GM18873 (cell line): Measurements from ENCODE around the gene USP8.
"Not testable (repeated sequence)": the region's sequence is repeated elsewhere in the genome, so short reads cannot be mapped to it uniquely, and the experiment has no call there.

Experiments used
- ATAC-seq: cut with Tn5 transposase; IDR thresholded peaks from one replicate; pipeline ENCODE4 v1.9.1; 2021; ENCODE audit warnings: mild to moderate bottlenecking, moderate library complexity, moderate number of reproducible peaks; ENCODE audit not compliant: unreplicated experiment, low FRiP score

Gene USP8

GRCh38 chr15:50424066-50424890 is at the start of gene USP8:
Gene USP8, plus strand, starts transcription at chr15:50424405. Its CDS starts 14,669 bp downstream, at chr15:50439074.
- peak; percentile 88 for ATAC-seq

DNA sequence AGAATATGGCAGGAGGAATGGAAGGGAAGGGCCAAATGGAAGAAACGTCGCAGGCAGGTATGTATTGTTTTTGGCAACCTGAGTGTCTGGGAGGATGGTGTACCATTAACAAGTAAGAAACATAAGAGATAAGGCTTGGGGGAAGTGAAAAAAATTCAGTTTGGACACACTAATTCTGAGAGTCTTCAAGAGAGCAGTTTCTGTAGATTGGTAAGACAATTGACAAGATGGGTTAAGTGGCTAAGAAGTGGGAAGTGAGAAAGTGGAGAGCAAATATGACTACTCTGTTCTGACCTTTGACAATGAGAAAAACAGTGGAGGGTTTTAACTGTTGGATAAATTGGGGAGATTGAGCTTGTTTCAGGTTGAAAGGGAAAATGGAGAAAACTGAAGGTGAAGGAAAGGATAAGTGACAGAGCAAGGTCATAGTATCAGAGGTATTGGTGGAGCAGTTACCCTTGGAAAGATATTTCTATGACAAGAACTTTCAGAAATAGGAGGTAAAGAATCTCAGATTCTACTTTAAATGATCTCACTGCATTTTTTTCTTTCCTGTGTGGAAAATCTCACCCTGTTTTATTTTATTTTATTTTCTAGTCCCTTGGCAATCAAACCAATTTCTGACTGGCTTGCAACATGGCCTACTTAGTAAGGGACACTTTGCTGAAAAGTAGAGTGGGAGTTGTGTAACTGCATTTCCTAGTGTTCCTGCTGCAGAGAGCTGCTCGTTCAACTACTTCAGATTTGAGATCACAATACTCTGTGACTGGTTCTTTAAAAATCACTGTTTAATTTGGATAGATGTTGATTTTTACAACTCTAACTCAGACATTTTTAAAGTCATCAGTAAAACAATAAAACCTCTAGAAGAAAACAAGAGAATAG is 46.1 kb upstream of the USP8 start:
- ATAC-seq: peak; percentile 97

GRCh38 chr15:50378776-50379175 is 45.4 kb upstream of the USP8 start:
- ATAC-seq: no peak

- not testable (repeated sequence) for ATAC-seq
Observed at GRCh38 chr15:50379413-50379812, 44.8 kb upstream of the USP8 start.

DNA sequence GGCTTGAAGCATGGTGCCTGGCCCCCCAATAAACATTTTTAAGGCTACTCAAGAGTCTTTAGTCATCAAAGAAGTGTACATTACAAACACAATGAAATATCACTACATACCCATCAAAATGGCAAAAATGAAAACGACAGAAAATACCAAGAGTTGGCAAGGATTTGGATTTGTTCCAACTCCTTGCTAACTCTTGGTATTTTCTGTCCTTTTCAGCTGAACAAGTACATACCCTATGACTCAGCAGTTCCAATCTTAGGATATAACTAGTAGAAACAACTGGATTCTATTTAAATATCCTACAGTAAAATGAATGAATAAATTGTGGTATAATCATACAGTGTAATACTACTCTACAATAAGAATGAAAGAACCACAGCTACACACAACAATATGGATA is 44.1 kb upstream of the USP8 start:
- no peak for ATAC-seq

GRCh38 chr15:50381438-50381837 is 42.8 kb upstream of the USP8 start:
- ATAC-seq: no peak

- not testable (repeated sequence) for ATAC-seq
Observed at GRCh38 chr15:50382408-50382807, 41.8 kb upstream of the USP8 start.

GRCh38 chr15:50390554-50391264 is 33.5 kb upstream of the USP8 start:
- ATAC-seq: no peak

DNA sequence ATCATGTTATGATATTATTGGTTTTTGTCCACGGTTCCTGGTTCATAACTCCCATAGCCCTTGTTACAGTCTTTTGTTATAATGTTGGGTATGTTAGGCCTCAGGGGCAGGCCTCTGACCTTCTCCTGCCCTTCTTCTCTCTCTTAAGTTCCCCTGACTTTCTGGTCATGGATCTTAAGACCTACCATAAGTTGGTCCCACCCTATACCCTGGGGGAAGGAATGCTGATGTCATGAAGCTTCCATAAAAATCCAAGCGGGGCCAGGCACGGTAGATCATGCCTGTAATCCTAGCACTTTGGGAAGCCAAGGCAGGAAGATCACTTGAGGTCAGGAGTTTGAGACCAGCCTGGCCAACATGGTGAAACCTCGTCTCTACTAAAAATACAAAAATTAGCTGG is 32.6 kb upstream of the USP8 start:
- not testable (repeated sequence) for ATAC-seq

- no peak for ATAC-seq
Observed at GRCh38 chr15:50411870-50412269, 12.3 kb upstream of the USP8 start.

- no peak for ATAC-seq
Observed at GRCh38 chr15:50414624-50415023, 9.6 kb upstream of the USP8 start.

DNA sequence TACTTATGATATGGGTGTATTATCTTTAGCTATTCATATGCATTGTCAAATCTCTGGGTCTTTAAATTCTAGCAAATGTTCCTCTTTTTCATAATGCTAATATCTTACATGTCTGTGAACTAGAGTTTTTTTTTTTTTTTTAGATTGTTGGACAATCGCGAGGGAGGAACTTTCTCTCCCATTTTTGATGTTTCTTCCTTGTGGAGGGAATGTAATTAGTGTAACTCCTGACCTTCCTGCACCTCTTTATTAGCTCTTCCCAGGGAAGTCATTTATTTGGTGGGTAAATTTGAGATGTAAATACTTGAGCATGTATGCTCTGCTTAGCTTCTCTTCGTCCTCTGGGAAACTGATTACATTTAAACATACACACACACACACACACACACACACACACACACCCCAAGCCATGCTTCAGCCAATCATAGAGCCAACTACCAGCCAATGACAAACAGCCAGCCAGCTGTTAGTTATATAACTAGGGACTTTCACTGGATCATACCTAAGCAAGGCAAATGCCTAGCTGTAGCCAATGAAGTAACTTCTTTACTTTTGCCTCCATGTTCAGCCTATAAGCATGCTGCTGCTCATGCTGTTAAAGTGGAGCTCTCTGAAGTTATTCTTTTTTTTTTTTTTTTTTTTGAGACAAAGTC is 8.3 kb upstream of the USP8 start:
- ATAC-seq: no peak

DNA sequence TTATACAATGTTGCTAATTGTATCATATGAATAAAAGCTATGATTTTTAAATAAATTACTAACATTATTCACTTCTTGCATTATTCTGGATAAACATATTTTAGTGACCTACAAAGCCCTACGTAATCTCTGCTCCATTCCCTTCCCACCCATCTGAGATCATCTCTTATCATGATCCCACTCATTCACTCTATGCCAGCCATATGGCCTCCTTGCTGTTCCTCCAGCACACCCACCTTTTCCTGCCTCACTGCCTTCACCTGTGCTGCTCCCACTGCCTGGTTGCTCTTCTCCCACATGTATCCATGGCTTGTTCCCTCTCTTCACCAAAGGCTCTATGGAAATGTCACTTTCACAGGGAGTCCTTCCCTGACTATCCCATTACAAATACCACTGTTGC is 7.3 kb upstream of the USP8 start:
- ATAC-seq: no peak

DNA sequence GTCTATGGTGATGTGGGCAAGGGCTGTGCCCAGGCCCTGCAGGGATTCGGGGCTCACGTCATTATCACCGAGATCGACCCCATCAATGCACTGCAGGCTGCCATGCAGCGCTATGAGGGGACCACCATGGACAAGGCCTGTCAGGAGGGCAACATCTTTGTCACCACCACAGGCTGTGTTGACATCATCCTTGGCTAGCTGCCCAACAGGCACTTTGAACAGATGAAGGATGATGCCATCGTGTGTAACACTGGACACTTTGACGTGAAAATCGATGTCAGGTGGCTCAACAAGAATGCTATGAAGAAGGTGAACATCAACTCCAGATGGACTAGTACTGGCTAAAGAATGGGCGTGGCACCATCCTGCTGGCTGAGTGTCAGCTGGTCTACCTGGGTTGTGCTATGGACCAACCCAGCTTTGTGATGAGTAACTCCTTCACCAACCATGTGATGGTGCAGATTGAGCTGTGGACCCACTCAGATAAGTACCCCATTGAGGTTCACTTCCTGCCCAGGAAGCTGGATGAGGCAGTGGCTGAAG is 6.1 kb upstream of the USP8 start:
- ATAC-seq: no peak

DNA sequence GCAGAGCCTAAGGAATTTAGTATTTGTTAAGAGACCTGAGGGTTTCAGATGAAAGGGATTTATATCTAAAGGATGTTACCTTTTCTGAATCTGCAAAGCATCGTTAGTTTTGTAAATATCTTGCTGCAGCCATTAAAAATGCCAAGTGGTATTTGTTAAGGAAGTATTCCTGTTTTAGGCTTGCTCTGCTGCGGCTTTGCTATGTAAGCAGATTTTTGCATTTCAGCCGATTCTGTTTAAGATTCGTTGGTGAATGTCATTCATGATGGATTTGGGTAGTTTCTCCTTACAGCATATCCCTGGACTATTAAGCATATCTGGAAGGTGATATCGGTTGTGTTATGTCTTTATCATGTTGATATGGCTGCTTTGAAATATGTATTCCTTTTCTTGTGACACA is 1.0 kb downstream of the USP8 start:
- ATAC-seq: no peak

DNA sequence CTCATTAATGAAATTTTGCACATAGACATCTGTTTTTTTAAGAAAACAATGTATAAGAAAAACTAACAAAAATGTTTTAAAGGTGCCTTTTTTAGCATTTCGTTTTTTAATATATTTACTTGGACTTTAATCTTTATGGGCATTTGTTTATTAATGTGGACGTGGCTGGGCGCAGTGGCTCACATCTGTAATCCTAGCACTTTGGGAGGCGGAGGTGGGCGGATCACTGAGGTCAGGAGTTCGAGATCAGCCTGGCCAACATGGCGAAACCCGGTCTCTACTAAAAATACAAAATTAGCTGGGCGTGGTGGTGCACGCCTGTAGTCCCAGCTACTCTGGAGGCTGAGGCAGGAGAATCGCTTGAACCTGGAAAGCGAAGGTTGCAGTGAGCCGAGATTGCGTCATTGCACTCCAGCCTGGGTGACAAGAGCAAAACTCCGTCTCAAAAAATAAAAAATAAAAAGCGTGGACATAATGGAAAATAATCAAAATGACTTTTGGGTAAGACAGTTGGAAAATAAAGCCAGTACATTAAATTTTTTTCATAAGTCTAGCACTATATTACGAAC is 1.6 kb downstream of the USP8 start:
- ATAC-seq: not testable (repeated sequence)

DNA sequence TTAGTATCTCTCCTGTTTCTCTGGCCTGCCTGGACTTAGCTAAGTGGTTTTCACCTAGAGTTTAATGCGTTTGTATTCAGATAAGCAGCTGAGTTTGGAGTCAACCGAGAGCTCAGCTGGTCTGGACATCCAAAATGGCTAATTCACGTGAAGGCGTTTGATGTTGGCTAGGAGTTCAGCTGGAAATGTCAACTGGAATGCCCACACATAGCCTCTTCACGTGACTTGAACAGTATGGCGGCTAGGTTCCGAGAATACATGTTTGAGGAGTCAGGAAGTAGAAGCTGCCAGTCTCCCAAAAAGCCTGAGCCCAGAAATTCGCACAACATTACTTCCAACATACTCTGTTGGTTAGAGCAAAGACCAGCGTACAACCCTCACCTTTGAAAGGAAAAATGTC is 2.2 kb downstream of the USP8 start:
- no peak for ATAC-seq

DNA sequence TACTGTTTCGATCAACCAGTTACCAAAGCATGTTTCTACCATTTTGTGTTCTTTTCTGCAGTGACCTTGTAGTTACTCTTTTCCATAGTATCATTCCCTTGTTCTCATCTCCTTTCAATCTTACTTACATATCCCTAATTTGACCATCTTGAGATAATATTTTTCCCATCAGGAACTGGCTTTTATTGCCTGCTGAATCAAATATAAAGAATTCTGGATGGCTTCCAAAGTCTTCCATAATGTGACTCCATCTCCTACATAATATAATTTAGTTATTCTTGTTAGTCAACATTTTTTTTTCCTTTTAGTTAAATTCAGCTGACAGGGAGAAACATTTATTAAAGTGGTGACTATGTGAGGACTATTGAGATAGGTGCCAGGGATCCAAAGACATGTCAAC is 7.0 kb downstream of the USP8 start:
- ATAC-seq: no peak

DNA sequence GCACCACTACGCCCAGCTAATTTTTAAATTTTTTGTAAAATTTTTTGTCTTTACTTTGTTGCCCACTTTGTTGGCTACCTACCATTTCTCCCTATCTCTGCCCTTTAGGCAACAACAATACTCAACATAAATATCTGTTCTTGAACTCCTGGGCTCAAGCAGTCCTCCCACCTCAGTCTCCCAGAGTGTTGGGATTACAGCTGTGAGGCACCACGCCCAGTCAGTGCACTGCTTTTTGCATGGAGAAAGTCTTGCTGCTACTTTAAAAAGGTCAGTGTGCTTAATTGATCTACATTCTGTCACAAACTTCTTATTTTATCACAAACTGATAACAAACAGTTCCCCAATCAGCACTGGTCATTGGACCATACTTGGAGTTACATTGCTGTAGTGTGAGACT is 8.0 kb downstream of the USP8 start:
- no peak for ATAC-seq

DNA sequence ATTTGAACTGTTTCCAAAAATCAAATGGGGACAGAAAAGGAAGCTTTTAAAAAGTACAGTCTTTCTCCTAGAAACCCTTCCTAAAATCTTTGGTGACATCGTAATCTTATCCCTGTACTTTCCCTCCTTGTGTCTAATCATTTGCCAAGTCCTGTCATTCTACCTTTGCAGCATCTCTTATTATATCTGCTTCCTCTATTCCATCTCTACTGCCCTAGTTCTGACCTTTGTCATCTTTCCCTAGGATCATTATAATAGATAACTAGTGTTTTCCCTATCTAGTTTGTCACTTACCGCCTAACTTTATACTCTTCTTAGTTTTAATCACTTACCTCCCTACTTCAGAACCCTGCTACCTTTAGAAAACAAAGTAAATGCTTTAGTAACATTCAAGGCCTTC is 11.6 kb downstream of the USP8 start:
- no peak for ATAC-seq
